Naive B cell (primary cell): ENCODE measurements around the gene SCIN. TPM values are rescaled to one million over a fixed set of nuclear protein-coding genes. Genes with fewer than 3 reads are reported as not detected.
A peak's percentile ranks its signal among the peaks of the same experiment; 100 is the strongest.
"Not testable (repeated sequence)": the region's sequence is repeated elsewhere in the genome, so short reads cannot be mapped to it uniquely, and the experiment has no call there.

ENCODE experiments used
- ATAC-seq, 2 donors: fragments of 150-1000 bp; cut with Tn5 transposase; 2 replicates each; pipeline ENCODE4 v1.10.0; 2021; ENCODE audit warnings: low read depth in 2 of 2, mild to moderate bottlenecking in 2 of 2, moderate library complexity in 2 of 2
- DNase-seq: peaks from one replicate; pipeline ENCODE4 v3.0.0; 2022
- H3K27ac Mint-ChIP-seq, 6 donors: one replicate each; pipeline ENCODE4 v1.8.0; 2020 to 2022; ENCODE audit warnings: mild to moderate bottlenecking in 6 of 6, mixed read lengths in 6 of 6, moderate library complexity in 5 of 6, inconsistent platforms in 2 of 6
- H3K27me3 Mint-ChIP-seq, 3 donors: one replicate each; pipeline ENCODE4 v1.8.0; 2021 to 2022; ENCODE audit warnings: mixed read lengths in 3 of 3, mild to moderate bottlenecking in 1 of 3
- H3K36me3 Mint-ChIP-seq, 2 donors: one replicate each; pipeline ENCODE4 v1.8.0; 2020 to 2022; ENCODE audit warnings: mixed read lengths in 2 of 2, inconsistent platforms in 1 of 2, mild to moderate bottlenecking in 1 of 2
- H3K4me1 Mint-ChIP-seq, 3 donors: one replicate each; pipeline ENCODE4 v1.8.0; 2020 to 2022; ENCODE audit warnings: mixed read lengths in 3 of 3, inconsistent platforms in 1 of 3, mild to moderate bottlenecking in 1 of 3, moderate library complexity in 1 of 3
- H3K4me3 Mint-ChIP-seq, 8 donors: one replicate each; pipeline ENCODE4 v1.8.0; 2020 to 2022; ENCODE audit warnings: mild to moderate bottlenecking in 8 of 8, mixed read lengths in 8 of 8, moderate library complexity in 8 of 8, inconsistent platforms in 2 of 8
- H3K9me3 Mint-ChIP-seq, 7 donors: one replicate each; pipeline ENCODE4 v1.8.0; 2020 to 2022; ENCODE audit warnings: mixed read lengths in 7 of 7, mild to moderate bottlenecking in 5 of 7, inconsistent platforms in 2 of 7, moderate library complexity in 1 of 7
- polyA plus RNA-seq, 6 donors: library from polyadenylated mRNA; unstranded; fragments of 300-500 nt; fragmentation: Illumina TruSeq; gene quantifications; one replicate each; pipeline ENCODE4 v1.2.3, GENCODE V29; 2021; ENCODE audit warnings: low read depth in 6 of 6

SCIN gene
- polyA plus RNA-seq, 6 donors from 2014 or later: 0.11 to 0.48 (median 0.33) TPM; not detected in 3

- Mint-ChIP-seq H3K4me1 (peaks cover 24 to 32% (median 26%) of the 10 kb centered on the region in 3 donors), H3K27ac (peak overlapping the region in 4 of 6 donors; percentile 7 to 69 (median 22)), H3K4me3 (no peak overlapping the region), H3K27me3 (no peaks in the 10 kb centered on the region), H3K36me3 (peaks cover 0 to 4% of the 10 kb centered on the region in 2 donors), H3K9me3 (peaks cover 0 to 14% (median 7%) of the 10 kb centered on the region in 7 donors)
- ATAC-seq (peak; percentile 70 to 73), DNase-seq (peak; percentile 31)
These were observed 104.3 kb downstream of the SCIN start for GRCh38 chr7:12674861-12675260.

GRCh38 chr7:12683678-12684585, 113.4 kb downstream of the SCIN start:
- Mint-ChIP-seq H3K36me3 (peaks cover 0 to 2% of the 10 kb centered on the region in 2 donors), H3K9me3 (no peaks in the 10 kb centered on the region), H3K4me3 (peak overlapping the region in 1 of 8 donors; percentile 98), H3K27me3 (no peaks in the 10 kb centered on the region), H3K27ac (peak overlapping the region in 5 of 6 donors; percentile 9 to 99 (median 98)), H3K4me1 (peaks cover 23 to 34% (median 32%) of the 10 kb centered on the region in 3 donors)
- ATAC-seq (no peak), DNase-seq (no peak)

DNA sequence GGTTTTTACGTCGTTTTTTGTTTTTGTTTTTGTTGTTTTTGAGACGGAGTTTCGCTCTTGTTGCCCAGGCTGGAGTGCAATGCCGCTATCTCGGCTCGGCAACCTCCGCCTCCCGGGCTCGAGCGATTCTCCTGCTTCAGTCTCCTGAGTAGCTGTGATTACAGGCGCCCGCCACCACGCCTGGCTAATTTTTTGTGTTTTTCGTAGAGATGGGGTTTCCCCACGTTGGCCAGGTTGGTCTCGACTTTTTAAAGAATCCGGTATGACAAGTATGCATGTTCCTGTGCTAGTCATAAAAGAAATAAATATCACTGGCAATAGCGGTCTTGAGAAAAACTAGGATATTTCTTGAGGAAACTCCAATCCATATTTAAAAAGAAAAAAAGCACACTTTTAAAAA, 114.2 kb downstream of the SCIN start:
- peak; percentile 64 for DNase-seq
- ATAC-seq: no peak
- peaks cover 23 to 40% (median 40%) of the 10 kb centered on the region in 3 donors for H3K4me1 Mint-ChIP-seq
- peak overlapping the region; percentile 93 to 100 (median 99) for H3K27ac Mint-ChIP-seq
- peak overlapping the region in 2 of 8 donors; percentile 98 for H3K4me3 Mint-ChIP-seq
- no peaks in the 10 kb centered on the region for H3K27me3 Mint-ChIP-seq
- no peaks in the 10 kb centered on the region for H3K9me3 Mint-ChIP-seq
- H3K36me3 Mint-ChIP-seq: peaks cover 0 to 5% of the 10 kb centered on the region in 2 donors

DNA sequence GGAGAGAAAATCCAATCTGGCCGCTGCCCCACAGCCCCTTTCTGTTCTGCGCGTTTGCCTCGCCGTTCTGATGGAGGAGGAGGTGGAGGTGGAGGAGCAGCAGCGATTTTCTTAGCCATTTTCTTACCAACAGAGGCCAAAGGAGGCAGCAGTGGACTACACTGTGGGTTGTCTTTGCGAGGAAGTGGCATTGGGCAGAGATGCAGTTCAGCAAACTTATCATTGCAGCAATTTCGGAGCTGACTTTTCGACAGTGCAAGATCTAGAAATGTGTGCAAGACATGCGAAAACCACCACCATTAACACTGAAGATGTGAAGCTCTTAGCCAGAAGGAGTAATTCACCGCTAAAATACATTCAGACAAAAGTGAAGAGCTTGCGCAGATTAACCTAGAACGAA, 115.0 kb downstream of the SCIN start:
- Mint-ChIP-seq H3K4me3 (peak overlapping the region; percentile 66 to 98 (median 92)), H3K4me1 (peaks cover 23 to 44% (median 43%) of the 10 kb centered on the region in 3 donors), H3K9me3 (no peaks in the 10 kb centered on the region), H3K27ac (peak overlapping the region; percentile 98 to 100 (median 99)), H3K27me3 (no peaks in the 10 kb centered on the region), H3K36me3 (peaks cover 0 to 5% of the 10 kb centered on the region in 2 donors)
- ATAC-seq (no peak), DNase-seq (peak; percentile 46)

DNA sequence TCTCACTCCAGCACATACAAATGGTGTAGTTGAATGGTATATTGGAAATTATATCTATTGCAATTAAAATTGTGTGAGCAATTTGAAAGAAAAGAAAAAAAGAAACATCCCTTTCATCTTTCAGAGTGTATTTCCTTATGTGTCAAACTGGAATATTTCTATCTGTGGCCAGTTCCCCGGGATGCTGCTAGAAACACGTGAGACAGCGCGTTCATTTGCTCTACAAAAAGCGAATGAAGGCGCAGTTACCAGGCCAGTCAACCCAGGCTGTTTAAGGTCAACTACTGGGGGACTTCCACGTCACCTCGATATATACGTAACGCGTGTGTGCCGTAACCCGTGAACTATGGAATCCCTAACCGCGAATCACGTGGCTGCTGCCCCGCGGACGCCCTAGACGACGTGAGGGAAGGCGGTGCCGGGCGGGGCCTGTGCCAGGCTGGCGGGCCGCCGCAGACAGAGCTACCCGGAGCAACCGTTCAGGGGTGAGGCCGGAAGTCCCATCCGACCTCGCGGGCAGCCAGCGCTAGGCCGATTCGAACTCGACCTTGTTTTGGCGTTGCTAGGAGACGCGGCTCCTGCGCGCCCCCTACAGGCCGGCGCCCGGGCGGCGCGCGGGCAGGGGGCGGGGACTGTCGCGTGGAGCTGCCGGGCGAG, 115.8 kb downstream of the SCIN start:
- peak overlapping the region; percentile 98 to 100 (median 99) for H3K27ac Mint-ChIP-seq
- no peaks in the 10 kb centered on the region for H3K9me3 Mint-ChIP-seq
- peaks cover 0 to 5% of the 10 kb centered on the region in 2 donors for H3K36me3 Mint-ChIP-seq

DNA sequence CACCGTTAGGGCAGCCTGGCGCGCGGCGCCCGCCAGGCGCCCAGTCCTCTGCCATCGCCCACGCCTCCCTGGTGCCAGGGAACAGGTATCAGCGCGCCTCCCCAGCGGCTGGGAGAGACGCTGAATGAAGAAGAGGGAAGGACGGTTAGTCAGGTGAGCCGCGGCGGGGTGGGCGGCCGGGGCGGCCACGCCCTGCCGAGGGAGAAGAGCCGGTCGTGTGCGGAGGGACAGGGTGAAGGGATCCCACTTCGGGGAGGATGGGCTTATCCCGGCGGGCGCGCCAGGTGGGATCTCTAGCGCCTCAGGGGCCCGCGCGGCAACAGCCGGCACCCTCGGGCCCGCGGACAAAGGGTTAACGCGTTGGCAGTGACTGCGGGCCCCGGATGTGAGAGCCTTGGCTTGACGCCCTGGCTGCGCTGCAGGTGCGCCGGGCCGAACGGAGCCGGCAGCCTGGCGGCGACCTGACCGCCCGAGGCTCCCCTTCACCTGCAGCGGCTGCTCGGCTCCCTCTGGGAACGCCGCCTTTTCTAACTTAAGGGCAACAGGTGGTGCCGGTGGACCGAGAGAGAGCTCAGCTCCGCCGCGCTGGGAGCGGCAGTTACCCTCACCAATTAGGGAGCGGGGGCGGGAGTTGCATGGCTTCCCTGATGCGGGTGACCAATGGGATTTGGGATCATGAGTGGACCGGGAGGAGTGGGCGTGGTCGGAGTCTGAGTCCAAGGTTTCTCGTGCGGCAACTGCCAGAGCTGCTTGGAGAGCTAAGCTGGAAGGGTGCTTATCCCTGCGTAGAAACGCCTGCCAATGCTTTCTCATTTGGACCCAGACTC, 116.6 kb downstream of the SCIN start, which contains the start of gene ARL4A:
ARL4A (plus strand) TSS at position 743 of the 827 bp plus-strand sequence. CDS start 622 bp downstream, outside the sequence.
- DNase-seq (peak; percentile 84), ATAC-seq (peak; percentile 45)
- peak within 1 kb of the TSS; percentile 98 to 100 (median 99) for H3K27ac Mint-ChIP-seq
- H3K4me3 Mint-ChIP-seq: peak within 1 kb of the TSS; percentile 87 to 100 (median 98)
- H3K9me3 Mint-ChIP-seq: no peaks in the 10 kb centered on the region
- peaks cover 0 to 5% of the 10 kb centered on the region in 2 donors for H3K36me3 Mint-ChIP-seq
- no peaks in the 10 kb centered on the region for H3K27me3 Mint-ChIP-seq
- peaks cover 23 to 51% (median 43%) of the 10 kb centered on the region in 3 donors for H3K4me1 Mint-ChIP-seq

More for the DNA sequence above, 115.8 kb downstream of the SCIN start:
- no peaks in the 10 kb centered on the region for H3K27me3 Mint-ChIP-seq
- peaks cover 23 to 45% (median 43%) of the 10 kb centered on the region in 3 donors for H3K4me1 Mint-ChIP-seq
- H3K4me3 Mint-ChIP-seq: peak overlapping the region; percentile 87 to 100 (median 98)
- peak; percentile 99 for DNase-seq
- ATAC-seq: peak; percentile 79 to 83

DNA sequence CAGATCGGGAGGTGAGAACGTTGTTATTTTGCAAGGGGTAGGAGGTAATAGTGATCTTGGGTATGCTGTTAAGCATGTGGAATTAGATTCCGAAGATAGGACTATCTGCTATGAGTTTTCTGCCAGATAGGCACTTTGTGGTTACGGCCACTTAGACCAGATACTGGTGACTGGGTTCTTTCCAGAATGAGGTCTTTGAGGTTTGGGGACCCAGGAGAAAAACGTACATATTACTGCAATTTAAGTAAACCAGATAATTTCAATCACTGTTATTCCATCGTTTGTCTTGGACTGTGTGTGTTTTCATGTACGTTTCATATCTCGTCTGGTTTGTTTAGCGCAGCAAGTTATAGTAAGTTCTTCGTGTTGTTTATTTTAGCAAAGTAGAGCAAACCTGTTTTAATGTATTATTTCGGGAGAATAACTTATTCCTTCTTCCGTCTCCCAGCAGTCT, 117.2 kb downstream of the SCIN start:
- no peaks in the 10 kb centered on the region for H3K9me3 Mint-ChIP-seq
- ATAC-seq (no peak), DNase-seq (no peak)
- H3K4me1 Mint-ChIP-seq: peaks cover 23 to 51% (median 44%) of the 10 kb centered on the region in 3 donors
- H3K36me3 Mint-ChIP-seq: peaks cover 0 to 5% of the 10 kb centered on the region in 2 donors
- no peaks in the 10 kb centered on the region for H3K27me3 Mint-ChIP-seq
- H3K27ac Mint-ChIP-seq: peak overlapping the region; percentile 98 to 100 (median 99)
- H3K4me3 Mint-ChIP-seq: peak overlapping the region; percentile 87 to 100 (median 98)

- not testable (repeated sequence) for ATAC-seq, H3K27me3 Mint-ChIP-seq, DNase-seq, H3K36me3 Mint-ChIP-seq, H3K9me3 Mint-ChIP-seq
- peak overlapping the region in 2 of 6 donors; percentile 47 to 99 for H3K27ac Mint-ChIP-seq
- peak overlapping the region in 7 of 8 donors; percentile 68 to 100 (median 97) for H3K4me3 Mint-ChIP-seq
- peaks cover 28 to 51% (median 48%) of the 10 kb centered on the region in 3 donors for H3K4me1 Mint-ChIP-seq
These were observed 118.1 kb downstream of the SCIN start for GRCh38 chr7:12688485-12689170.

DNA sequence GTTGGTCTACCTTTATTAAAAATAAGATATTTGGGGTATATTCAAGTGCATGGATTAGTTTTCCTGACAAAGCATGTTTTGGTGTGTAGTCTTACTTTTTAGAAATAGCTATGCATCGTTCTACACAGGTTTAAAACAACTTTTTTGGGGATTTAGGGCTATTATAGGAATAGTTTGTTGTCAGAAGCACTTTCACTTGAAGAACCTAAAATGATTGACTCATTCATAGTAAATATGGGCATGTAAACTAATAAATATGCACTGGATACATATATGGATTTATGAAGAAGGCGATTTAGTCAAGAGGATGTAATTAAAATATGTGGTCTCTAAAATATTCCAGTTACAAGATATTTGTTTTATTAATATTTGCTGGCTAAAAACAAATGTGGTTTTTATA, 118.9 kb downstream of the SCIN start:
- peak overlapping the region in 1 of 8 donors; percentile 98 for H3K4me3 Mint-ChIP-seq
- no peaks in the 10 kb centered on the region for H3K27me3 Mint-ChIP-seq
- no peak for DNase-seq
- H3K9me3 Mint-ChIP-seq: no peaks in the 10 kb centered on the region
- H3K4me1 Mint-ChIP-seq: peaks cover 28 to 51% (median 43%) of the 10 kb centered on the region in 3 donors
- no peak for ATAC-seq
- peak overlapping the region in 4 of 6 donors; percentile 3 to 99 (median 12) for H3K27ac Mint-ChIP-seq
- peaks cover 0 to 5% of the 10 kb centered on the region in 2 donors for H3K36me3 Mint-ChIP-seq

DNA sequence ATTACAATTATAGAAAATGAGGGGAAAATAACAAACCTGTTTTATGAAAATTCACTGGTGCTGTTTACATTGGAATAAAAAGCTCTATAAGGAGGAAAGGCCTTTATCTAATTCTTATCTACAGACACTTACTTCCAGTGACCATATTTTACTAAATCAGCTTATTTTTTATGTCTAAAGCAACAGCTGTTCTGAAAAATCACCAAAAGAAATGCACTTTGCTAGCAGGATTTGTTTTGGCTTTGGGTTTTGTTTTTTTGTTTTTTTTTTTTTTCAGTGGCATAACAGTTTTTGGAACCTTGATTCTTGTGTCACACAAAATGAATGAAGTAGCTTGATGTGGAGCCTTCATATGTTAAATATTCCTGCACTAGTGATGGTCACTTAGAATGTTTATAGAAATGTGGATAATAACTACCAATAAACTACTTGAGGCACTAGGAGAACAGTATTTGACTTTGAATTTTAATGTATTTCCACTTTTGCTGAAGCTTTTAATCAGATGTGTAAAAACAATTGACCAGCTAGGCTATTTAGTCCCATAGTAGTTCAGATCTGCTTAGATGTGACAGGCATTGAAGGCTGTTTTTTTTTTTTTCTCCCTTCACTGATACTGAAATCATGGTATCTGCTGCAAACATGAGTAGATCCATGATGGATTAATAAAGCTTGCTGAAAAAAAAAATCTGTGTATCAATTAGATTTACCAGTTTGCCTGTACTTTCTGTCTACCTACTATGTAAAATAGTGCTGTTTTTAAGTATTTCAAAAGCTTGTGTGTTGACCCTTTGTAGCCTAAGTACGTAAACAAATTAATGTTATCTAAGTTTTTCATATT, 119.7 kb downstream of the SCIN start:
- DNase-seq (no peak), ATAC-seq (no peak)
- H3K36me3 Mint-ChIP-seq: peaks cover 0 to 5% of the 10 kb centered on the region in 2 donors

DNA sequence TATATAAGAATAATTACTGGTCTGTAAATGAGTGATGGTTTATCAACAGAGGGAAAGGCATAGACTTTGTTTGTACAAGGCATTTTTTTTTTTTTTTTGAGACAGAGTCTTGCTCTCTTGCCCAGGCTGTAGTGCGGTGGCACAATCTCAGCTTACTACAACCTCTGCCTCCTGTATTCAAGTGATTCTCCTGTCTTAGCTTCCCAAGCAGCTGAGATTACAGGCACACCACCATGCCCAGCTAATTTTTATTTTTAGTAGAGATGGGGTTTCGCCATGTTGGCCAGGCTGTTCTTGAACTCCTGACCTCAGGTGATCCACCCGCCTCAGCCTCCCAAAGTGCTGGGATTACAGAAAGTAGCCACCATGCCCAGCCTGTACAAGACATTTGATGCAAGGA, 120.9 kb downstream of the SCIN start:
- not testable (repeated sequence) for H3K27me3 Mint-ChIP-seq, H3K9me3 Mint-ChIP-seq, H3K36me3 Mint-ChIP-seq, DNase-seq, H3K4me3 Mint-ChIP-seq, ATAC-seq
- Mint-ChIP-seq H3K27ac (peak overlapping the region in 1 of 6 donors; percentile 54), H3K4me1 (peaks cover 19 to 42% (median 40%) of the 10 kb centered on the region in 3 donors)

More for the DNA sequence above, 119.7 kb downstream of the SCIN start:
- Mint-ChIP-seq H3K4me3 (peak overlapping the region in 2 of 8 donors; percentile 34 to 98), H3K27me3 (no peaks in the 10 kb centered on the region), H3K27ac (peak overlapping the region in 1 of 6 donors; percentile 99), H3K9me3 (no peaks in the 10 kb centered on the region), H3K4me1 (peaks cover 28 to 51% (median 43%) of the 10 kb centered on the region in 3 donors)
